Heart right ventricle (tissue), 16 donors: ENCODE measurements around the gene GGTLC1. TPM values are rescaled to one million over a fixed set of nuclear protein-coding genes. Genes with fewer than 3 reads are reported as not detected.
A peak's percentile ranks its signal among the peaks of the same experiment; 100 is the strongest.

ENCODE experiments used
- ATAC-seq, 8 donors: fragments of 200-7000 bp; cut with Tn5 transposase; one replicate each; pipeline ENCODE4 v1.9.1; 2020; ENCODE audit warnings: mild to moderate bottlenecking in 8 of 8, moderate library complexity in 8 of 8, moderate number of reproducible peaks in 1 of 8
- DNase-seq, 2 donors: peaks; one replicate each; pipeline ENCODE4 v3.0.0-alpha.2; 2020
- H3K27ac ChIP-seq, 10 donors: fragments of 200-600 bp; sonication (generic) in 2 of 10; one replicate each; pipeline versions ENCODE4 v1.5.0 to v1.8.0; 2020 to 2022; ENCODE audit warnings: mild to moderate bottlenecking in 3 of 10
- H3K27me3 ChIP-seq, 7 donors: fragments of 200-600 bp; one replicate each; pipeline ENCODE4 v1.8.0; 2021 to 2022; ENCODE audit warnings: mild to moderate bottlenecking in 2 of 7
- H3K36me3 ChIP-seq, 9 donors: fragments of 200-600 bp; sonication (generic) in 1 of 9; one replicate each; pipeline versions ENCODE4 v1.5.0 to v1.8.0; 2020 to 2022; ENCODE audit warnings: mild to moderate bottlenecking in 2 of 9
- H3K4me1 ChIP-seq, 9 donors: fragments of 200-600 bp; sonication (generic) in 1 of 9; one replicate each; pipeline versions ENCODE4 v1.5.0 to v1.8.0; 2020 to 2022; ENCODE audit warnings: mild to moderate bottlenecking in 4 of 9
- H3K4me3 ChIP-seq, 10 donors: fragments of 200-600 bp; sonication (generic) in 2 of 10; one replicate each; pipeline versions ENCODE4 v1.5.0 to v1.8.0; 2020 to 2022; ENCODE audit warnings: mild to moderate bottlenecking in 7 of 10, moderate library complexity in 2 of 10
- H3K9me3 ChIP-seq, 11 donors: fragments of 200-600 bp in 10 of 11; sonication (generic) in 2 of 11; one replicate each; pipeline versions ENCODE4 v1.5.0 to v1.8.0; 2013 to 2022; ENCODE audit warnings: mild to moderate bottlenecking in 2 of 11, control low read depth in 1 of 11, moderate library complexity in 1 of 11
- WGBS, 2 donors: extraction: QIAGEN DNeasy Blood & Tissue Kit; methylation state at CpG; one replicate each; pipeline ENCODE4 v1.1.7; 2013; ENCODE audit warnings: inconsistent platforms in 1 of 2; 5-methylcytosine and 5-hydroxymethylcytosine counted together
- intact Hi-C, 10 donors: fragments of 100-400 bp; cut with DNase I; formaldehyde crosslinking; loops; one replicate each; pipeline versions ENCODE4 v1.11.1 to v1.14.2; 2022
- polyA plus RNA-seq, 2 donors: library from polyadenylated mRNA; stranded (reverse); fragments of 200-250 nt; gene quantifications; one replicate each; pipeline ENCODE4 v1.2.3, GENCODE V29; 2013
- total RNA-seq, 10 donors: library from RNA; stranded (reverse); fragmentation: NEBNext Ultra II Directional in 3 of 10; extraction: Animal tissue kit (Norgen Biotek cat#: 25700) in 3 of 10; gene quantifications; one replicate each; pipeline versions ENCODE4 v1.2.1 to v1.2.4, GENCODE V29; 2021 to 2023
- TF ChIP-seq, protein P1 (sequence below), 9 donors: fragments of 200-600 bp; sonication (generic) in 2 of 9; IDR thresholded peaks; one replicate each; pipeline versions ENCODE4 v1.5.0 to v1.8.0; 2021 to 2022; ENCODE audit warnings: antibody characterized with exemption in 9 of 9, mild to moderate bottlenecking in 5 of 9, moderate library complexity in 1 of 9
- donor health status: Arrhythmogenic right ventricular cardiomyopathy.
- donor health status: ischemic (EF 13 %, LVEDD 7.1; RV severe dilation, severe dysfunction).
- donor health status: healthy with polysubstance abuse.
- donor health status: DM: no; HTN: yes; CAD: no.
- donor health status: DM: no; HTN: no; CAD: no.
- donor health status: ischemic (EF 25% LVEDD 6.9; RV normal size, moderate dysfunction).
- donor health status: ischemic (EF 25% LVEDD 5.7; RV mildly dilated, moderate dysfunction).
- donor health status: healthy.
- donor health status: DM: yes; HTN: yes; CAD: no.
- donor health status: Ischemic cardiomyopathy.
- donor health status: ischemic (EF 35%, LVEDD 5.7; RV mildly dilated, moderate dysfunction).
- donor health status: nonischemic (EF 11% LVEDD 7.7; RV severe dilation, severe dysfunction).
- donor health status: DM: yes; HTN: yes; CAD: no.
- donor health status: PGD.
- donor health status: ischemic (EF 29% LVEDD 5.4; RV normal size, mild dysfunction).
- donor health status: nonischemic (EF 23%, LVEDD 6.1; RV moderate dilation, normal function).

GGTLC1 gene
- total and polyA plus RNA-seq, 12 donors, result not detected

GRCh38 chr20:23974966-23975365 lies 13.6 kb downstream of the GGTLC1 start:
- DNase-seq, result no peak
- WGBS, 2 donors, result 48 to 58% methylated on average over 9 of the region's 9 CpGs
- H3K4me3 ChIP-seq, result no peak overlapping the region
- no peak overlapping the region for H3K27ac ChIP-seq
- TF ChIP-seq, protein P1, sequence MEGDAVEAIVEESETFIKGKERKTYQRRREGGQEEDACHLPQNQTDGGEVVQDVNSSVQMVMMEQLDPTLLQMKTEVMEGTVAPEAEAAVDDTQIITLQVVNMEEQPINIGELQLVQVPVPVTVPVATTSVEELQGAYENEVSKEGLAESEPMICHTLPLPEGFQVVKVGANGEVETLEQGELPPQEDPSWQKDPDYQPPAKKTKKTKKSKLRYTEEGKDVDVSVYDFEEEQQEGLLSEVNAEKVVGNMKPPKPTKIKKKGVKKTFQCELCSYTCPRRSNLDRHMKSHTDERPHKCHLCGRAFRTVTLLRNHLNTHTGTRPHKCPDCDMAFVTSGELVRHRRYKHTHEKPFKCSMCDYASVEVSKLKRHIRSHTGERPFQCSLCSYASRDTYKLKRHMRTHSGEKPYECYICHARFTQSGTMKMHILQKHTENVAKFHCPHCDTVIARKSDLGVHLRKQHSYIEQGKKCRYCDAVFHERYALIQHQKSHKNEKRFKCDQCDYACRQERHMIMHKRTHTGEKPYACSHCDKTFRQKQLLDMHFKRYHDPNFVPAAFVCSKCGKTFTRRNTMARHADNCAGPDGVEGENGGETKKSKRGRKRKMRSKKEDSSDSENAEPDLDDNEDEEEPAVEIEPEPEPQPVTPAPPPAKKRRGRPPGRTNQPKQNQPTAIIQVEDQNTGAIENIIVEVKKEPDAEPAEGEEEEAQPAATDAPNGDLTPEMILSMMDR (IDR thresholded peaks at IDR 0.05), result no peak
- intact Hi-C loops, result no loop called here
- no peaks in the 10 kb centered on the region for H3K36me3 ChIP-seq
- no peak for ATAC-seq
- no peaks in the 10 kb centered on the region for H3K4me1 ChIP-seq
- no peaks in the 10 kb centered on the region for H3K9me3 ChIP-seq
- peaks cover 0 to 14% (median 0%) of the 10 kb centered on the region in 7 donors for H3K27me3 ChIP-seq

- intact Hi-C loops, result no loop called here
- Histone ChIP-seq H3K27me3 (peaks cover 0 to 14% (median 0%) of the 10 kb centered on the region in 7 donors), H3K36me3 (no peaks in the 10 kb centered on the region), H3K9me3 (no peaks in the 10 kb centered on the region), H3K4me1 (peaks cover 0 to 17% (median 6%) of the 10 kb centered on the region in 9 donors), H3K27ac (no peak overlapping the region), H3K4me3 (no peak overlapping the region)
- TF ChIP-seq, protein P1 (IDR thresholded peaks at IDR 0.05), result no peak
- no peak for DNase-seq
- no peak for ATAC-seq
These were observed 17.3 kb downstream of the GGTLC1 start for GRCh38 chr20:23971310-23971709.

GRCh38 chr20:23970049-23970448 lies 18.5 kb downstream of the GGTLC1 start:
- Histone ChIP-seq H3K4me3 (no peak overlapping the region), H3K27me3 (peaks cover 0 to 14% (median 0%) of the 10 kb centered on the region in 7 donors), H3K4me1 (peaks cover 0 to 19% (median 6%) of the 10 kb centered on the region in 9 donors), H3K36me3 (no peaks in the 10 kb centered on the region), H3K9me3 (no peaks in the 10 kb centered on the region), H3K27ac (no peak overlapping the region)
- ATAC-seq (no peak), DNase-seq (no peak)
- intact Hi-C loops, result no loop called here
- 54 to 75% methylated on average over 1 of the region's 1 CpG for WGBS, 2 donors
- TF ChIP-seq, protein P1 (IDR thresholded peaks at IDR 0.05), result no peak

DNA sequence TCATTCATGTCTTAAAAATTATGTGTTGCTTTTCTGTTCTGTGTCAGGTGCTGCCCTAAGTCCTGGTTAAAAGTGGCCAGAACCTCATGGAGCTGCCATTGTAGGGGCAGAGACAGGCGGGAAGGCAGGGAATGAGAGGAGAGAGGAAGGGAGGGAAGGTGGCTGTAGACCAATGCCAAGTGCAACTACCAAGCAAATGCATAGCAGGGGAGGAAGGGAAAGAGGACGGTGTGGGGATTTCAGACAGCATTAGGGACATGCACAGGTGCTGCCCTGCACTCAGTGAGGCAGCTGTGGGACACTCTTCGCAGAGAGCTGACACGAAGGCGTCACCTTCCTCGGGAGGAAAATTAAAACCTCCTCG lies 21.0 kb downstream of the GGTLC1 start:
- DNase-seq (no peak), ATAC-seq (peak; percentile 46 to 82 (median 64))
- Histone ChIP-seq H3K27ac (peak overlapping the region in 4 of 10 donors; percentile 36 to 67 (median 46)), H3K27me3 (peaks cover 0 to 4% (median 0%) of the 10 kb centered on the region in 7 donors), H3K4me3 (no peak overlapping the region), H3K9me3 (peaks cover 0 to 17% (median 0%) of the 10 kb centered on the region in 11 donors), H3K36me3 (no peaks in the 10 kb centered on the region), H3K4me1 (peaks cover 0 to 19% (median 6%) of the 10 kb centered on the region in 9 donors)
- intact Hi-C loops, result no loop called here
- WGBS, 2 donors, result 49 to 52% methylated on average over 7 of the region's 7 CpGs
- TF ChIP-seq, protein P1 (IDR thresholded peaks at IDR 0.05), result no peak
